HCT116 (cell line): Measurements from ENCODE around the gene FAIM2. TPM values are rescaled to one million over a fixed set of nuclear protein-coding genes. Genes with fewer than 3 reads are reported as not detected.

Experiments used
- ATAC-seq: fragments of 200-7000 bp; cut with Tn5 transposase; 2 replicates; pipeline ENCODE4 v1.9.1; 2020; ENCODE audit warnings: mild to moderate bottlenecking, moderate library complexity
- BruUV-seq: library from RNA; stranded (reverse); fragments of 400-500 nt; replicated peaks from 2 replicates; lab custom pipeline; 2021; lab: Mats Ljungman, UMichigan
- CTCF ChIA-PET: fragments of 300-600 bp; sonication (Branson Sonifier 250); formaldehyde crosslinking; loops from one replicate; lab custom pipeline; 2021; ENCODE audit warnings: antibody characterized with exemption; lab: Charles Lee
- POLR2A ChIA-PET: fragments of 300-600, 350-600 bp; sonication (Branson Sonifier 250); formaldehyde crosslinking; loops from one replicate; lab custom pipeline; 2021; ENCODE audit warnings: antibody characterized with exemption; lab: Charles Lee
- RAD21 ChIA-PET, 2 experiments: fragments of 300-600 bp; sonication (Branson Sonifier 250); formaldehyde crosslinking; loops; one replicate each; lab custom pipeline; 2023; ENCODE audit warnings: low total read pairs in 2 of 2; ENCODE audit not compliant: uncharacterized antibody in 2 of 2, unreplicated experiment in 2 of 2, low non-redundant PET in 1 of 2; lab: Charles Lee
- DNase-seq: peaks from one replicate; pipeline ENCODE4 v3.0.0-alpha.2; 2010; ENCODE audit warnings: low read depth, low spot score
- H2AFZ ChIP-seq: fragments of 200-600 bp; shearing (Covaris generic), sonication (generic); 2 replicates; pipeline ENCODE4 v1.6.1; 2017; ENCODE audit warnings: low read depth, mixed run types, mixed read lengths, antibody characterized with exemption, low read length; ENCODE audit not compliant: poor library complexity, severe bottlenecking
- H3K27ac ChIP-seq: 2 replicates; pipeline ENCODE4 v1.5.1; 2012; ENCODE audit warnings: low read depth, low read length
- H3K27me3 ChIP-seq: fragments of 200-600 bp; sonication (generic); 2 replicates; pipeline ENCODE4 v1.6.1; 2016; ENCODE audit warnings: mixed run types, low read length, mixed read lengths; ENCODE audit not compliant: insufficient read depth
- H3K36me3 ChIP-seq, 2 experiments: fragments of 200-500 bp in 1 of 2; fragments of 200-600 bp in 1 of 2; sonication (Bioruptor generic) in 1 of 2; sonication (generic) in 1 of 2; 2 replicates each; pipeline versions ENCODE4 v1.5.1 to v1.6.1; 2014 to 2016; ENCODE audit warnings: low read length in 2 of 2, inconsistent platforms in 1 of 2, mixed read lengths in 1 of 2, mixed run types in 1 of 2; ENCODE audit not compliant: insufficient read depth in 2 of 2, control insufficient read depth in 1 of 2
- H3K4me1 ChIP-seq, 2 experiments: fragments of 200-600 bp in 1 of 2; sonication (generic) in 1 of 2; 2 replicates each; pipeline versions ENCODE4 v1.5.1 to v1.6.1; 2012 to 2017; ENCODE audit warnings: low read length in 2 of 2, inconsistent platforms in 1 of 2, mild to moderate bottlenecking in 1 of 2, mixed read lengths in 1 of 2, mixed run types in 1 of 2, moderate library complexity in 1 of 2; ENCODE audit not compliant: insufficient read depth in 2 of 2, control insufficient read depth in 1 of 2
- H3K4me2 ChIP-seq: fragments of 200-600 bp; sonication (generic); 2 replicates; pipeline ENCODE4 v1.6.1; 2017; ENCODE audit warnings: mixed run types, low read length, mixed read lengths
- H3K4me3 ChIP-seq, 2 experiments: fragments of 200-600 bp in 1 of 2; sonication (generic) in 1 of 2; replicated peaks in 1 of 2; 2 replicates each; pipeline ENCODE4 v1.5.1; 2011 to 2016; ENCODE audit warnings: low read length in 2 of 2, control low read depth in 1 of 2, low read depth in 1 of 2, mild to moderate bottlenecking in 1 of 2, mixed read lengths in 1 of 2, mixed run types in 1 of 2
- H3K79me2 ChIP-seq: fragments of 200-600 bp; sonication (generic); 2 replicates; pipeline ENCODE4 v1.6.1; 2017; ENCODE audit warnings: mild to moderate bottlenecking, mixed run types, low read length, moderate library complexity, mixed read lengths; ENCODE audit not compliant: insufficient read depth
- H3K9ac ChIP-seq: fragments of 200-600 bp; sonication (generic); 2 replicates; pipeline ENCODE4 v1.6.1; 2016; ENCODE audit warnings: low read length, mixed read lengths
- H3K9me2 ChIP-seq: fragments of 200-600 bp; sonication (generic), shearing (Covaris generic); 2 replicates; pipeline ENCODE4 v1.6.1; 2017; ENCODE audit warnings: mixed run types, mild to moderate bottlenecking, moderate library complexity; ENCODE audit not compliant: insufficient read depth
- H3K9me3 ChIP-seq, 2 experiments: fragments of 200-500 bp in 1 of 2; fragments of 200-600 bp in 1 of 2; sonication (Bioruptor generic) in 1 of 2; sonication (generic) in 1 of 2; 2 replicates each; pipeline ENCODE4 v1.6.1; 2014 to 2017; ENCODE audit warnings: low read length in 2 of 2, mixed read lengths in 2 of 2, inconsistent platforms in 1 of 2, low read depth in 1 of 2, mild to moderate bottlenecking in 1 of 2, mixed run types in 1 of 2, moderate library complexity in 1 of 2; ENCODE audit not compliant: control insufficient read depth in 1 of 2, insufficient read depth in 1 of 2
- H4K20me1 ChIP-seq: fragments of 200-600 bp; sonication (generic), shearing (Covaris generic); 2 replicates; pipeline ENCODE4 v1.6.1; 2017; ENCODE audit warnings: mixed run types, mild to moderate bottlenecking, moderate library complexity; ENCODE audit not compliant: insufficient read depth
- CBX3 ChIP-seq: IDR thresholded peaks from 2 replicates; pipeline ENCODE4 v1.6.1; 2012; ENCODE audit warnings: low read depth
- CEBPB ChIP-seq: IDR thresholded peaks from 2 replicates; pipeline ENCODE4 v1.6.1; 2012; ENCODE audit warnings: low read depth
- EGR1 ChIP-seq: IDR thresholded peaks from 2 replicates; pipeline ENCODE4 v1.6.1; 2012; ENCODE audit warnings: low read depth
- ELF1 ChIP-seq: IDR thresholded peaks from 2 replicates; pipeline ENCODE4 v1.6.1; 2012; ENCODE audit warnings: low read depth, borderline replicate concordance
- EZH2phosphoT487 ChIP-seq: fragments of 200-600 bp; IDR thresholded peaks from 2 replicates; pipeline ENCODE4 v1.6.1; 2018; ENCODE audit warnings: antibody characterized with exemption, borderline replicate concordance
- JUND ChIP-seq: IDR thresholded peaks from 2 replicates; pipeline ENCODE4 v1.6.1; 2012
- POLR2A ChIP-seq: IDR thresholded peaks from 2 replicates; pipeline ENCODE4 v1.7.0; 2011; ENCODE audit warnings: borderline replicate concordance; ENCODE audit not compliant: insufficient read depth, insufficient read length; ENCODE audit errors: extremely low read depth
- RAD21 ChIP-seq: IDR thresholded peaks from 2 replicates; pipeline ENCODE4 v1.6.1; 2012; ENCODE audit warnings: low read depth, mild to moderate bottlenecking
- SIN3A ChIP-seq: IDR thresholded peaks from 2 replicates; pipeline ENCODE4 v1.6.1; 2012; ENCODE audit warnings: low read depth
- SP1 ChIP-seq: IDR thresholded peaks from 2 replicates; pipeline ENCODE4 v1.6.1; 2012; ENCODE audit warnings: low read depth
- YY1 ChIP-seq: IDR thresholded peaks from 2 replicates; pipeline ENCODE4 v1.6.1; 2011; ENCODE audit warnings: low read length, low read depth, moderate library complexity, mild to moderate bottlenecking; ENCODE audit not compliant: insufficient replicate concordance; ENCODE audit errors: extremely low read depth
- ZNF274 ChIP-seq: fragments of 200-500 bp; sonication (Bioruptor generic); IDR thresholded peaks from 2 replicates; pipeline ENCODE4 v1.6.1; 2014; ENCODE audit warnings: mild to moderate bottlenecking, low read depth, low read length, inconsistent platforms
- intact Hi-C: fragments of 100-400 bp; cut with micrococcal nuclease; formaldehyde crosslinking; loops from 2 replicates; pipeline ENCODE4 v1.10.0; 2022
- total RNA-seq: library from RNA; stranded (reverse); gene quantifications from one replicate; pipeline ENCODE4 v1.2.1, GENCODE V29; 2021; ENCODE audit not compliant: unreplicated experiment
- TF ChIP-seq, protein P1 (sequence below): IDR thresholded peaks from 2 replicates; pipeline ENCODE4 v1.6.1; 2012

The FAIM2 gene
- total RNA-seq, 1 experiment from 2014 or later, result not detected

DNA sequence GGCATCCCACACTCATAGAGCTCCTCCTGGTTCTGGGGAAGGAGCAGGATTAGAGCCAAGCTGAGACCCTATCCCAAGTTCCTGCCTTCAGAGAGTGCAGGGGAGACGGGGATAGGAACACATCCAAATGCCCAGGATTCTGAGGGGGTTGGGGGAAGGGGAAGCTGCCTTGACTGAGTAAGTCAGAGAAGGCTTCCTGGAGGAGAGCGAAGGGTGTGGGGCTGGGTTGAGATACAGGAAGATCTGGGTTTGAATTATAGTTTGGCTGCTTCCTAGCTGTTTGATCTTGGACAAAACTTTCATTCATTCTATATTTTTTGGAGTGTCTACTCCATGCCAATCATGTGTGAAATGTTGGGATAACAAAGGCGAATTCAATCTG is 38.8 kb upstream of the FAIM2 start (continued):
- no peak for TF ChIP-seq YY1

DNA sequence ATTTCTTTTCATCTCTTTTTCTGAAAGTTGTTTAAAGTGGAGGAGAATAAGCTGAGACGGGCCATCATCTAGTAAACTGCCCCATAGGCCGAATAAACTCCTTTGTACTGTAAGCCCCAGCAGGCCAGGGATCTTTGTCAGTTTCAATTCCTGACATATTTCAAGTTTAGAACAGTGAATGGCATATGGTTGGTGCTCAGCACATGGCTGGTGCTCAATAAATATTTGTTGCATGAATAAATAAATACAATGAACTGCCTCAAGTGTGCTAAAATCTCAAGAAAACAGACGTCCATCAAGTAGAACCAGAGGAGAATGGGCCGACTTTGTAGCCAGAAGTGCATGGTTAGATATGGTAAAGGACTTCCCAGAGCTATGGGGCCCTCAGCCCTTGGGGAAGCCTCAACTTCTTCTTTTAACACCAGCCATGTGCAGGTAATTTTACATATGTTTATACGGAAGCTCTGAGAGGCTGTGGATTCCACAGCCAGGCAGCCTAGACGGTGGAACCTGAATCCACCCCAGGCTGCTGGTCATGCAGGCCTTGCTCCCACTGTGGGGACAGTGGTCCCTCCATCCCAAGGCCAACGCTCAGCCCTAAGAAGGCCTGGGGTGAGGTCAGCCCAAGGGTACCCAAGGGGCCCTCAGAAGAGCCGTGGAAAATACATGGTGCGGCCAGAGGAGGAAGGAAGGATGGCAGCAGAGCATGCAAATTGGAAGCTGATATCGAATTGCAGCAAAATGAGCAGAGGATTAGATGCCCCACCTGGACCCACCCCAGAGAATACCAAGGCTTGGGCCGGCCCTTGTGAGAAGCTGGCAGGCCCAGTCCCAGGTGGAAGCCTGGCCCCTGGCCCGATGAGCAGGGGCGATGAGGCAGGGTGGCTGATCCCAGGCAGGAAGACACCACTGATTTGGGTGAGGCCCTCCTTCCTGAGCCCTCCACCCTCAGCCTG is 38.1 kb upstream of the FAIM2 start:
- DNase-seq (no peak), ATAC-seq (no peak)
- RAD21 ChIA-PET, result no interaction called here
- Histone ChIP-seq H3K9me2 (no peaks in the 10 kb centered on the region), H3K4me2 (no peak overlapping the region), H4K20me1 (no peaks in the 10 kb centered on the region), H3K27ac (no peak overlapping the region), H3K9ac (no peak overlapping the region), H2AFZ (no peak overlapping the region), H3K4me3 (no peak overlapping the region), H3K9me3 (no peaks in the 10 kb centered on the region), H3K27me3 (no peaks in the 10 kb centered on the region), H3K79me2 (no peaks in the 10 kb centered on the region), H3K36me3 (no peaks in the 10 kb centered on the region), H3K4me1 (peaks cover 3 to 13% of the 10 kb centered on the region in 2 experiments; a peak in 3 of 4 replicates)
- CTCF ChIA-PET, result no interaction called here
- no peak for TF ChIP-seq SIN3A
- no peak for TF ChIP-seq JUND
- TF ChIP-seq EGR1, result no peak
- no peak for TF ChIP-seq RAD21
- no peak for TF ChIP-seq ELF1
- no peak for TF ChIP-seq SP1
- no peak for TF ChIP-seq CBX3
- TF ChIP-seq, protein P1, sequence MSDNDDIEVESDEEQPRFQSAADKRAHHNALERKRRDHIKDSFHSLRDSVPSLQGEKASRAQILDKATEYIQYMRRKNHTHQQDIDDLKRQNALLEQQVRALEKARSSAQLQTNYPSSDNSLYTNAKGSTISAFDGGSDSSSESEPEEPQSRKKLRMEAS, result no peak
- TF ChIP-seq POLR2A, result no peak
- no peak for TF ChIP-seq EZH2phosphoT487
- no peak for TF ChIP-seq CEBPB
- no peak for TF ChIP-seq ZNF274
- BruUV-seq, result no TSS peak
- POLR2A ChIA-PET, result no interaction called here
- intact Hi-C loops, result no loop called here
